Measurements from ENCODE around the gene METTL23.
"Not testable (repeated sequence)": the region's sequence is repeated elsewhere in the genome, so short reads cannot be mapped to it uniquely, and the experiment has no call there.

METTL23 gene

DNA sequence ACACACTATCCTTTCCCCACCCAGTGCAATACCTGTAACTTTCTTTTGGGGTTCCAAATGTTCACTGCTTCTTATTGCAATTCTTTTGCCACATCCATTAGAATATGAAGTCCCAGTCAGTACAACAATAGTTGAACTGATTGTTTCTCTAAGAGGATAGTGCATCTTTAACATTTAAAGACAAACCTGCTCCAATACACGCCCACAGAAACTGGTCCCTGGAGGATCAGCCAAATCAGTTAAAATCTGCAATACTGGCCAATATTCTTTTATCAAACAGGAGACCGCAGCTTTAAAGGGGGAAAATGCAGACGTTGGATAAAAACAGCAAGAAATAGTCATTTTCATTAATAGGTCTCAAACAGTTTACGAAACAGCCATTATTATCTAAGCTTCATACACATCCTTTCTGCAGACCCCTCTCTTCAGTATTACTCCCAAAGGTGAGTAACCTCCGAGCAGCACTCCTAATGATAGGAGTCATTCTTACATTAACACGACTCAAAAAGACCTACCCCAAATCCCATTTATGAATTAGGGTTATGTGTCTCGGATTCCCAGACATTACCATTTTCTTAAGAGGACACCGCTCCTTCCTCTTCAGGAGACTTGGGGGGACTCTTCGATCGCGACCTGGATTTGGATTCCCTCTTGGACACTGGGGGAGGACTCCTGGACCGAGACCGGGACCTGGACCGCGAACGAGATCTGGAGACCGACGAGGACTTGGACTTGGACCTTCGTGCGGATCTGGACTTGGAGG, 9.1 kb downstream of the METTL23 start:
- no peak for DNase-seq

DNA sequence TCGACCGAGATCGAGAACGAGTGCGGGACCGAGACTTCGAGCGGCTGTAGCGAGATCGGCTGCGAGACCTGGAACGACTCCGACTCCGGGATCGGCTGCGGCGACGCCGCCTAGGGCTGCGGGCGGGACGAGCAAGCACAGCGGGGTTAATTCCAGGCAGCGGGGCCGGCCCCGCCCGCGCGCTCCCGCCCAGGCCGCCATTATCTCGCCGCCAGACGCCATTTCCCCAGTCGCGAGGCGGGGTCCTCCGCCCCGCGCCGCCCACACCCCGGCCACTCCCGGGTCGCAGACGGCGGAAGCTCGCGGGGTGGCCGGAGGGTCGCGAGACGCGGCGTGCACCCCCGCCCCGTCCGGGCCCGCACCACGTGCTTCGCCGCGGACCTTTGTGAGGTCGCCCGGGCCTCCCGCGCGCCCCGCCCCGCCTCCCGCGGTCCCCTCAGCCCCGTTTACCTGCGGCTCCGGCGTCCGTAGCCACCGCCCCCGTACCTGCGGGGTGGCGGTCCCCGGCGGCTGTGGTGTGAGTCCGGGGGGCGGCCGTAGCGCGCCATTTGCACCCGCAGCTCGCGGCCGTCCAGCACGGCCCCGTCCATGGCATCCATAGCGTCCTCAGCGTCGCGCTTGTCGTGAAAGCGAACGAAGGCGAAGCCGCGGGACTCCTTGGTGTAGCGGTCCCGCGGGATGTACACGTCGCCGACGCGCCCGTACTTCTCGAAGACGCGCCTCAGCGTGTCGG, 9.9 kb downstream of the METTL23 start:
- peak; percentile 70 for DNase-seq

DNA sequence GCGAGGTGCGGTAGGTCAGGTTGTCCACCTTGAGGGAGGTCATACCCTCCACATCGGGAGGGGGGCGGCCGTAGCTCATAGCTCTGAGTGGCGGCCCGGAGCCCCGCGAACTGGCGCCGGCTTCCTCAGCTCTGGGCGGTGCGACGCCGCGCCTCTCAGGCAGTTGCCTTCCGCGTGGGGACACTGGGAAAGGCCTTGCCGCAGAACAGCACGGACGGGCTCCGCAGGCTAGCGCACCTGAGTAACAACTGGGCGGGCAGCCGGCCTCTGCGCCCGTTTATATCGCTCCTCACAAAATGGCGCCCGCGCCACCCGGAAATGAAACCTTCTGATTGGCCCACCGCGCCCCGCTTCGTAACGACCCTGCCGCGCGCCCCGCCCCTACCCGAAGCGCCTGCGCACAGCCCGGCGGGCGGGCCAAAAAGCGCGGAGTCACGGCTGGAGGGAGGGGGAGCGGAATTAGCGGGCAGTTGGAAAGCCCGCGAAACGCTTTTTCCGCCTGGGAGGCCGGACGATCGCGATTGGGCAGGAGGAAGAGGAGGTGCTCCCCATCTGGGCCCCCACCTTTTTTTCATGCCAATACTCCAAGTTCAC, 10.5 kb downstream of the METTL23 start, which contains the start of gene SRSF2:
Gene SRSF2 (minus strand): TSS at position 250 of the 594 bp plus-strand sequence. CDS start 171 bp downstream, at position 79.
- DNase-seq: peak; percentile 98

DNA sequence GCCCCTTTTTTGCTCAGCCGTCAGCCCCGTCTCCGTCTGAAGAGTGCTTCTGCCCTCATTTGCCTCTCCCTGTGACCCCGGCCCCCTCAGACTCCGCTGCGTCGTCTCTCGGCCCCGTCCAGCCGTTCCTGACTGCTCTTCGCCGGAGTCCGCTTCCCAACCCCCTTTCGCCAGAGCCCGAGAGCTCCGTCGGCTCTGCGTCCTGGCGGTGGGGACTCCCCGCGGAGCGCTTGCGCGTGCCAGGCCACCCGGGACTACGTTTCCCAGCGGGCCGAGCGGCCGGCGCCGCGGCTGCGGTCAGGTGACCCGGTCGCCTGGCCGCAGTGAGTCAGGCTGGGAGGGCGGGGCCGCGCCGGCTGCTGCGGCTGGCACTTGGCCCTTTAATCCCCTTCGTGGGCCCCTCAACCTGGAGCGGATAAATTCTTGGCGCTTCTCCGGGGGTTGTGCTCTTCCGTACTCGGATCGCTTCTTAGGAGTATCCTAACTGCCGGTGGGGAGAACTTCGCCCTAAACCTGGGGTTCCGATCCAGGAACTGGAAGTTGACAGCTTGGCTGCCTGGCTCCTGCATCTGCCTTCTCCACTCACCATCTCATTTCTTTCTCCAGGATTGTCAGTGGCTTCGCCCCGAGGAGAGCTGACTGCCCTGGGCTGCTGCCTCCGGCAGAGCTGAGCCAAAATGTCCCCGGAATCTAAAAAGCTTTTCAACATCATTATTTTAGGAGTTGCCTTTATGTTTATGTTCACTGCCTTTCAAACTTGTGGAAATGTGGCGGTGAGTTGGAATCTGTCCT, 11.2 kb downstream of the METTL23 start, which contains the start of gene MFSD11:
Gene MFSD11 (plus strand): TSS at position 444 of the 792 bp plus-strand sequence. CDS start 234 bp downstream, at position 678.
- peak; percentile 93 for DNase-seq

DNA sequence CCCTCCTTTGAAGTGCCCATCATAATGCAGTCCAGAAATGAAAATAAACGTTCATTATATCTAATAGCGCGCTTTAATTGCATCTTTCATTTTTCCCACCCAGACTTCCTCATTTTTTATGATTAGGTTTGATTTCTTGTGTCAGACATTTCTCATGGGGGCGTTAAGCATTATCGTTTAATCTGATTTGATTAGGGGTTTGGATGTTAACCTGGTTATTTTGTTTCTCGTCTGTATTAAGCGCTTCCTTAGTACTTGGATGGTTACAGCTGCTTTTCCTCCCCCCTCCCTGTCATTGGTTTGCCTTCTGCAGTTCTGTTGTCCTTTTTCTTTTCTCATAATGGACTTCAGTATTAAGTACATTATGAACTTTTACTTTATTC, 11.8 kb downstream of the METTL23 start:
- no peak for DNase-seq

DNA sequence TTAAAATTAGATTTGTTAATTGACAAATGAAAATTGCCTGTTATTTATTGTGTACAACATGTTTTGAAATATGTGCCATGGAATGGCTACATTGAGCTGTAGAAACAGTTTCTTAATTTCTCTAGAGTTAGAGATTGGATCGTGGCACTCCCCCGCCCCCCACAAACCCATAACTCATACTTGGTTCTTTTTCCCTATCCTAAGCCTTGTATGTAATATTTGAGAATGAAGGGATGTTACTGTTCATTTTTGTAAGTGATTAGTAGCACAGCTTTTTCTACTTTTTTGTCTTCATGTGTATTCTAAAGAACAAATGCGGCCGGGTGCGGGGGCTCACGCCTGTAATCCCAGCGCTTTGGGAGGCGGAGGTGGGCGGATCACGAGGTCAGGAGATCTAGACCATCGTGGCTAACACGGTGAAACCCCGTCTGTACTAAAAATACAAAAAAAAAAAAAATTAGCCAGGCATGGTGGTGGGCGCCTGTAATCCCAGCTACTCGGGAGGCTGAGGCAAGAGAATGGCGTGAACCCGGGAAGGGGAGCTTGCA, 13.0 kb downstream of the METTL23 start:
- not testable (repeated sequence) for DNase-seq

DNA sequence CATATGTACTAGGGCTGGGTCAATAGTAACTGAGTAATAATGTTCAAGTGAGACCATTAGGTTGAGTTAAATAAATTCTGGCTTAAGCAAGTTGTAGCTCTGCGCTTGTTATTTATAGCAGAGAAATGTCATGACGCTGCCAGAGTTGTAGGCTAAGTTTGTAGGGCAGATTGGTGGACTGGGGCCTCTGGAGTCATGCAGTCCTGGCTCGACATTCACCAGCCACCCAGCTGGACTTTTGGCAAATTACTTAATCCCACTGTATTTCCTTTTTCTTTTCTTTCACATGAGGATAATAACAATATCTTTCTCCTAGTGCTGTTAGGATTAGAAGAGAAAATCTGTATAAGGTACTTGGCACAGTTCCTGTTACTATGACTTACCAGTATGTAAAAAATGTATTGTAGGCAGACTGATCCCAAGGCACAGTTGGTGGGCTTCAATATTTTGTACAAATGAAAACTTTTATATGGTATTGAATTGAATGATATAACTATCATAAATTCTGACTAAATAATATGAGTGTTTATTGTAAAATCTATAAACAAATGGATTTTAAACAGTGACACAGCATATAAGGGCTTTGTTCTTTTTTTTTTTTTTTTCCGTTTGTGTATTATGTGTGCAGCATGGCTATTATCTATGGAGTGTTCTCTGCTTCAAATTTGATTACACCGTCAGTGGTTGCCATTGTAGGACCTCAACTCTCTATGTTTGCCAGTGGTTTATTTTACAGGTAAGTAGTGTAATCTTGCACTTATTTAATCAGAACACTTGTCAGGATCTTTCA, 13.9 kb downstream of the METTL23 start:
- no peak for DNase-seq

DNA sequence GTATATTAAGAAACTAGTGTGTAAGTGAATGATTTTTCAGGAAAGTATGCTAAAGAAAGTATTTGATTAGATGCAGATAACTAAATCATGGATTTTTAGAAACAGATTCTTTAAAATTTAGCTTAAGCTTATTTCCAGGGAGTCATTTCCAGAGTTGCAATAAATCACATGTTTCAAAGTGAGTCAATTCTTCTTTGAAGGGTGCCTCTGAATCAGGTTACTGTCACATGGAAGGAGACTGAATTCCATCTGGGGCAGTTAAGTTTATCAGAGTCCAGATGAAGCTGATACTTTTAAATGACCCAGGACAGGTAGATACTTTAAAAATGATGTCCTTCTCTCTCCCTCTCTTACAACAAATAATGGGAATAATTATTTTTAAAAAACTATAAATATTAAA, 16.3 kb downstream of the METTL23 start:
- DNase-seq: no peak

DNA sequence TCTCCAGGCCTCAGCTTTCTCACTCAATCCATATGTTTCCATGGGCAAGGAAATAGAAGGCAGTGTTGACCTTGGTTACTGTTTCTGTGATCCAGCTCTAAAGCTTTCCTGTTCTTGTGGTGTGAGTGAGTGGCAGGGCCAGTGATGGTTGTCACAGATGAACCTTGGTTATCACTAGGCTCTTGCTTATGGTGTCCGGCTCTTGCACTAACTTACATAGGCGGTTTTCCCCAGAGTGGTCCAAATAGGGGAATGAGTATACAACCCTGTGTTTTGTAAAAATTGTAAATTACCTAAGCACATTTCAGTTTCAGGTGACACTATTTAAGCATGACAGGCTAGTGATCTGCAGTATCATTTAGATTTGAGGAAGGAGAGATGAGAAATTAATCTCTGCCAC, 18.1 kb downstream of the METTL23 start:
- no peak for DNase-seq

DNA sequence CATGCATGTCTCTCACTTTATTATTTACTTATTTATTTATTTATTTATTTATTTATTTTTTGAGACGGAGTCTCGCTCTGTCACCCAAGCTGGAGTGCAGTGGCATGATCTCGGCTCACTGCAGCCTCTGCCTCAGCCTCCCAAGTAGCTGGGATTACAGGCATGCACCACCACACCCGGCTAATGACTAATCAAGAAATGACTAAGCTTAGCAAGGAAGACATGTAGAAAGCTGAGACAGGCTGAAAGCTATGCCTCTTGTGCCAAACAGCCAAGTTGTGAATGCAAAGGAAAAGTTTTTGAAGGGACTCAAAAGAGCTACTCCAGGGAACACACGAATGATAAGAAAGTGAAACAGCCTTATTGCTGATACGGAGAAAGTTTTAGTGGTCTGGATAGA, 19.1 kb downstream of the METTL23 start:
- not testable (repeated sequence) for DNase-seq

DNA sequence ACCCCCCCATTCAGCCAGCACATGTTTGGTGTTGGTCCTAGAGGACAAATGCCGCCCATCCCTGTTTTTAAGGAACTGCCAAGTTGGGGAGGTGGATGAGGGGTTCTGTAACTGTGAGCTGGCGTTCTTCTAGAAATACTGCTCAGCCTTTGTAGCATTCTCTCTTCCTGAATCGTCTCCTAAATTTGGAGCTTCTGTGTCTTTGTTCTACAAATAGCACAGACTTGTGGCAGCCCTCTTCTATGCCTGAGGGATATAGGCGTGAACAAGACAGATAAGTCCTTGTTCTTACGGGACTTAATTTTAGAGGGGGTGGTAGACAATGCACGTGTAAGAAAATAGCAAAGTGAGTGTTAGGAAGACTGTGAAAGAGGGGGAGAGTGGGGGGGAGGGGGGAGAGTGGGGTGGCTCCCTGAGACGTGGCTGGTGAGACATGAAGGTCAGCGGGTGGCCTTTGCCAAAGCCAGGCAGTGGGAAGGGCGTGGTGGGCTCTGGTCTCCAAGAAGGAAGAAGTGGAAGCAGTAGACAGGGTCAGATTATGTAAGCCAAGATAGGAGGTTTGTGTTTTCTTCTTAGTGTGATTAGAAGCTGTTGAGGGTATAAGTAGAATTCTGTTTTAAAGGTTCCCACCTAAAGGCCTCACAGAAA, 21.2 kb downstream of the METTL23 start:
- DNase-seq: no peak

DNA sequence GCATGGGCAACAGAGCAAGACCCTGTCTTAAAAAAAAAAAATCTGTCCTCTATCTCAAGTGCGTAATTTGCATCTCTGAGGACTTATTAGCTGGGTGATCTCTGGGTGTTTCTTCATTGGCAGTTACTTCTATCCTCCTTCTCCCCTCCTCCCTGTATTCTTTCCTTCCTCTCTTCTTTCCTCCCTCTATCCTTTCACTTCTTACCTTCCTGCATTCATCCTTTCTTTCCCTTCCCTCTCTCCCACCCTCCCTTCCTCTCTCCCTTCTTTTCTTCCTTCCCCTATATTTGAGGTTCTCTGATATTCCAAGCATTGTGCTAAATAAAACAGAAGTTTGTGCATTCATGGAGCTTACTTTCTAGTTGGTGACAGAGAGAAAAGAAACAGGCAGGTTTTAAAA, 22.0 kb downstream of the METTL23 start:
- no peak for DNase-seq

DNA sequence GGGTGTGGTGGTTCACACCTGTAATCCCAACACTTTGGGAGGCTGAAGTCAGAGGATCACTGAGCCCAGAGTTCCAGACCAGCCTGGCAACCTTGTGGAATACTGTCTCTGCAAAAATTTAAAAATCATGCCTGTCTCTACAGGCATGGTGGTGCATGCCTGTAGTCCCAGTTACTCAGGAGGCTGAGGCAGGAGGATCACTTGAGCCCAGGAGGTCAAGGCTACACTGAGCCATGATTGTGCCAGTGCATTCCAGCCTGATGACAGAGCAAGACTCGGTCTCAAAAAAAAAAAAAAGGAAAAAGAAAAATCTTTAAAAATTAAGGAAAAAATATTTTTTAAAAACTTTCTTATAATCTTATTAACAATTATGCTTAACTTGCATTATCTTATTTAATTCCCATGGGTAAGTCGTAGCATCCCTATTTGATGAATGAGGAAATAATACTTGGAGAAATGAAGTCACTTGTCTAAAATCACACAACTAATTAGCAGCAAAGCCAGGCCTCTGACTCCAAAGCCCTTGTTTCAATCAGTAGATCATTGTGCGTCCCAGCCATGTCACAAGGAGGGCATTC, 24.9 kb downstream of the METTL23 start:
- DNase-seq: no peak

DNA sequence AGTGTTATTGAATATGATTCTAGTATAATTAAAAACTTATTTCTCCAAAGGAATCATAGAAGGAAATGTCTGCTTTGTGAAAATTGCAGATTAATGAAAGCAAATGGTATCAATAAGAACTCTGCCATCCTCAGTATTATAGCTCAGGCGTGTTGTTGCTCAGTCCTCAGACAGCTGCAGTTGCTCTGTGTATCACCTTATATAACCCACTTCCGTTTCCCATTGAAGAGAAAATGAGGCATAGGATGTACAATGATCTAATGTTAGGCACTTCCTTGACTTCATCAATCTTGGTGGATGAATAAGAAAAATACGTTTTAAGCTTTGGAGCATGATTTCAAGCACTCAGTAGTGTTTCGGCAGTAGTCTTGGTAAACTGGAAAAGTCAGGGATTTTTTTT, 25.4 kb downstream of the METTL23 start:
- DNase-seq: no peak

DNA sequence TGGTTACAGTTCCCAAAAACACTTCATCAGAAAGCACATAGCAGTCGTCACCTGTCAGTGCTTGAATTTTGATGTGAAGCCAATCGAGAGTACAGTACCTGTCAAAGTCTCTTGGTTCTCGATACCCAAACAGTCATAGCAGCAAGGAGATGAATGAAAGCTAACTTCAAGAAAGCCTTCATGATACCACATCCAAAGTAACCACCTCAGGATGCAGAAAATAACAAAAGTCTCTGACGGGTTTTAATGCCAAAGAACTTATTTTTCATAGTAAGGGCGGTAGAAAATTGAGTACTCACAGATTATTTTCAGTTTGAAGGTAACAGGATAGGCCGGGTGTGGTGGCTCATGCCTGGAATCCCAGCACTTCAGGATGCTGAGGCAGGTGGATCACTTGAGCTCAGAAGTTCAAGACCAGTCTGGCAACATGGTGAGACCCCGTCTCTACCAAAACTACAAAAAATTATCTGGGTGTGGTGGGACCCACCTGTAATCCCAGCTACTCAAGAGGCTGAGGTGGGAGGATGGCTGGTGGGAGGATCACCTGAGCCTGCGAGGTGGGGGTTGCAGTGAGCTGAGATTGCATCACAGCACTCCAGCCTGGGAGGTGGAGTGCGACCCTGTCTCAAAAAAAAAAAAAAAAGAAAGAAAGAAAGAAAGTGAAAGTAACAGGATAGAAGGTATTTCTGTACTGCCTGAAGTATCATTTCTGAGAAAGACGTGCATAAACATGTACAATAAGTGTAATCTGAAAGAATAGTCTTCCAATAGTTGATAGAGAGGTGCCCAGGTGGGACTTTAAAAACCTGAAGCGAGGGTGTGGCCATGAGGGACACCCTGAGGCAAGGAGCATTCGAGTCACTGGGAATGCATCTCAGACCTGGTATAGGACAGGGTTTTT, 26.7 kb downstream of the METTL23 start:
- peak; percentile 38 for DNase-seq

DNA sequence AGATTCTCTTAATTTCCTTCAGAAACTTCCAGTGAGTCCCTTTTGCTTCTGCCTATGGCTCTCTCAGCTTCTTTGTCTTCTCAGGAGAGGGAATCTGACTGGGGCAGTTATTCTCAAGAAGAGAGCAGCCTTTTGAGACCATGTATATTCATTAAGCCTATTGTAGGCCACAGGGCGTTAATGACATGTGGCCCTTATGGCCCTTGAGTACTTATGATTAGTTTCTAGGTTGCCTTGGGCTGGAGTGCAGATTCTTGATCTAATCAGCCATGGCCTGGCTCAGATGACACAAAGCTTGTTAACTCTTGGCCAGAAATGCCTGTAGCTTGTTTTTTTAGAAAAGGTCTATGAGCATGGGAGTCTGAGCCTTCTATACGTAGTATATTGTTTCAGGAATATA, 28.6 kb downstream of the METTL23 start:
- DNase-seq: no peak

DNA sequence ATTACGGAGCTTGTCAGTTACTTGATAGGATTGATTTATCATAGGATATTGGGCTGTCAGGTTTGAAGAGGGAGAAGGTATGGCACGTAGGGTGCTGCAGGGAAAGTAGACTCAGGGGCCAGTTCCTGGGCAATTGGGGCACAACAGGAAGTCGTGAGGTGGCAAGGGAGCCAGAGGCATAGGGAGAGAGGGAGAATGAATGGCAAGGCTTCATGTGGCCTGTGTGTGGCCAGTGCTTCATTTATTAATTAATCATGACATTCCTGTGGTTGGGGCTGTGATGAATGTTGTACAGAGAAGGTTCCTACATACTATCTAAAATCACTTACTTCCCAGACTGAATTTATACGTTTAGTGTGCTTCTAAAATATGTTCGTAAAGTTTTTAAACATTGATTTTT, 30.6 kb downstream of the METTL23 start:
- DNase-seq: no peak

DNA sequence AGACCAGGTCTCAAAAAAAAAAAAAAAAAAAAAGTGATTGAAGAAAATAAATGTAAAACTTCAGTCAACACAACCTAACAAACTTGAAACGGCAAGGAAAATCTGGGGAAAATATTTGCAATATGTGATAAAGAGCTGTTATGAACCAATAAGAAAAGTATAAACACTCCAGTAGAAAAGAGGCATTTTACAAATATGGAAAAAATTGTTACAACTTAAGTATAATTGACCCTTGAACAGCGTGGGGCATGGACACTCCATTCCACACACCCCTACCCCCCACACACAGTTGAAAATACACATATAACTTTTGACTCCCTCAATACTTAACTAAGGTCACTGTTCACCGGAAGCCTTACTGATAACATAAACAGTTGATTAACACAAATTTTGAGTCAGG, 31.9 kb downstream of the METTL23 start:
- no peak for DNase-seq

DNA sequence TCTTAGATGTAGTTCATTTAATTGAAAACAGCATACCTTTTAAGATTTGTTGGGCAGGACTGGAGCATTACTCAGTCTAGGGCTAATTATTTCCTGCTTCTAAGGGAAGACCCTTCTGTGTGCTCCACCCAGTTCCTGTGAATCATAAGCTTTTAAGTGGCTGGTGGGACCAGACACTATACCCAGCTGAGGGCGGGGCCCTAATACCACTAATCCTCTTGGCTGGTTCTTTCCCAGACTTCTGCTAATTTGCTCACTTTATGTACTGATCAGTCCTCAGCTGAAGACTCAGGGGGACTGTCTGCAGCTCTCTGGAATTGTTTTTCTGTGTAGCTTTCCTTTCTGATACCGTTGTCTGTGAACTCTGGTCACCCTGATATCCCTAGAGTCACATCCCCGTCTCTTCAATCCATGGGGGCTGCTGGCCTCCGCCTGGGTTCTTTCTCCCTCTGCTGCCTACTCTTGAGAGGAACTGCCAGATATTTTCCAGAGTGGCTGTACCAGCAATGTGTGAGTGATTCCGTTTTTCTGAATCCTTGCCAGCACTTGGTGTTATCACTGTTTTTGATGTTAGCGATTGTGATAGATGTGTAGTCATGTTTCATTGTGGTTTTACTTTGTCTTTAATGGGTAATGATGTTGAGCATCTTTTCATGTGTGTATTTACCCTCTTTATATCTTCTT, 46.3 kb downstream of the METTL23 start:
- peak; percentile 51 for DNase-seq

Data from activated naive CD4-positive, alpha-beta T cell treated with anti-CD3 and anti-CD28 coated beads, Interleukin-2, amount 50 U/mL, for 16 hours (primary cell).